IPS-18c (cell line): Measurements from ENCODE around the gene TMEM80.

ENCODE experiments used
- H3K4me3 ChIP-seq: 2 replicates; pipeline ENCODE4 v1.7.0; 2013; ENCODE audit warnings: low read depth, mild to moderate bottlenecking, low read length, moderate library complexity; ENCODE audit not compliant: insufficient read depth
- H3K9me3 ChIP-seq: one replicate; pipeline ENCODE4 v1.6.1; 2013; ENCODE audit warnings: mild to moderate bottlenecking, low read length, moderate library complexity; ENCODE audit not compliant: control insufficient read depth, insufficient read depth

TMEM80 gene

GRCh38 chr11:747158-748006, 51.8 kb downstream of the TMEM80 start, which contains the start of gene TALDO1:
Gene TALDO1, plus strand, starts transcription at chr11:747464. Its CDS starts 18 bp downstream, at chr11:747482.
- H3K4me3 ChIP-seq = peak within 1 kb of the TSS; percentile 86

GRCh38 chr11:748007-748359, 52.4 kb downstream of the TMEM80 start:
- Histone ChIP-seq H3K9me3 (no peaks in the 10 kb centered on the region), H3K4me3 (peak overlapping the region; percentile 86)

More at GRCh38 chr11:747158-748006, 51.8 kb downstream of the TMEM80 start, which contains the start of gene TALDO1:
- no peaks in the 10 kb centered on the region for H3K9me3 ChIP-seq

GRCh38 chr11:749731-750130, 54.1 kb downstream of the TMEM80 start:
- H3K4me3 ChIP-seq = no peak overlapping the region
- no peaks in the 10 kb centered on the region for H3K9me3 ChIP-seq
